ENCODE data around the gene CXorf38.

GRCh38 chrX:40607381-40607780 is 40.0 kb downstream of the CXorf38 start:
- TF ChIP-seq CTCF (IDR thresholded peaks at IDR 0.05) = no peak
- TF ChIP-seq BHLHE40 (IDR thresholded peaks at IDR 0.05; ENCODE audit: low read depth, low read length) = no peak
- no peak for TF ChIP-seq POLR2A (IDR thresholded peaks at IDR 0.05; ENCODE audit: low read length)
- no peak for TF ChIP-seq EP300 (IDR thresholded peaks at IDR 0.05)
- TF ChIP-seq REST (IDR thresholded peaks at IDR 0.05) = no peak
- no peak for TF ChIP-seq HOXA7 (CRISPR knock-in tag; IDR thresholded peaks at IDR 0.05)
- TF ChIP-seq TP53 (CRISPR knock-in tag; IDR thresholded peaks at IDR 0.05) = no peak
- no peak for TF ChIP-seq FOSB (CRISPR knock-in tag; IDR thresholded peaks at IDR 0.05)
- no peak for TF ChIP-seq MAX (IDR thresholded peaks at IDR 0.05)
